Measurements from ENCODE around the gene VPS39.

Gene VPS39

GRCh38 chr15:42147431-42147735, 60.7 kb downstream of the VPS39 start:
- no peak for DNase-seq (ENCODE audit: low read depth)
- no peak for TF ChIP-seq CTCF (IDR thresholded peaks at IDR 0.05; ENCODE audit: low read depth, low read length, missing control alignments)
- H3K4me3 ChIP-seq (ENCODE audit: low read depth, low read length) = no peak overlapping the region

- no peak for DNase-seq (ENCODE audit: low read depth)
- no peak overlapping the region for H3K4me3 ChIP-seq (ENCODE audit: low read depth, low read length)
- TF ChIP-seq CTCF (IDR thresholded peaks at IDR 0.05; ENCODE audit: low read depth, low read length, missing control alignments) = no peak
These were observed 61.3 kb downstream of the VPS39 start for GRCh38 chr15:42146551-42147430.

- no peak for DNase-seq (ENCODE audit: low read depth)
- no peak for TF ChIP-seq CTCF (IDR thresholded peaks at IDR 0.05; ENCODE audit: low read depth, low read length, missing control alignments)
- no peak overlapping the region for H3K4me3 ChIP-seq (ENCODE audit: low read depth, low read length)
These were observed 62.3 kb downstream of the VPS39 start for GRCh38 chr15:42145546-42146455.

- TF ChIP-seq CTCF (IDR thresholded peaks at IDR 0.05; ENCODE audit: low read depth, low read length, missing control alignments) = no peak
- no peak overlapping the region for H3K4me3 ChIP-seq (ENCODE audit: low read depth, low read length)
- no peak for DNase-seq (ENCODE audit: low read depth)
These were observed 63.2 kb downstream of the VPS39 start for GRCh38 chr15:42144841-42145375.

- no peak for TF ChIP-seq CTCF (IDR thresholded peaks at IDR 0.05; ENCODE audit: low read depth, low read length, missing control alignments)
- DNase-seq (ENCODE audit: low read depth) = no peak
These were observed 64.1 kb downstream of the VPS39 start for GRCh38 chr15:42143866-42144625.

GRCh38 chr15:42143356-42143755, 64.7 kb downstream of the VPS39 start:
- no peak overlapping the region for H3K4me3 ChIP-seq (ENCODE audit: low read depth, low read length)
- DNase-seq (ENCODE audit: low read depth) = no peak
- no peak for TF ChIP-seq CTCF (IDR thresholded peaks at IDR 0.05; ENCODE audit: low read depth, low read length, missing control alignments)

More at GRCh38 chr15:42143866-42144625, 64.1 kb downstream of the VPS39 start:
- H3K4me3 ChIP-seq (ENCODE audit: low read depth, low read length) = no peak overlapping the region

Data from GM12864 (cell line).